ENCODE results near the gene TMEM145. TPM values are rescaled to one million over a fixed set of nuclear protein-coding genes. Genes with fewer than 3 reads are reported as not detected.

The TMEM145 gene
- total RNA-seq, 6 experiments from 2014 or later, result 0.10 to 0.16 (median 0.12) TPM; not detected in 3

DNA sequence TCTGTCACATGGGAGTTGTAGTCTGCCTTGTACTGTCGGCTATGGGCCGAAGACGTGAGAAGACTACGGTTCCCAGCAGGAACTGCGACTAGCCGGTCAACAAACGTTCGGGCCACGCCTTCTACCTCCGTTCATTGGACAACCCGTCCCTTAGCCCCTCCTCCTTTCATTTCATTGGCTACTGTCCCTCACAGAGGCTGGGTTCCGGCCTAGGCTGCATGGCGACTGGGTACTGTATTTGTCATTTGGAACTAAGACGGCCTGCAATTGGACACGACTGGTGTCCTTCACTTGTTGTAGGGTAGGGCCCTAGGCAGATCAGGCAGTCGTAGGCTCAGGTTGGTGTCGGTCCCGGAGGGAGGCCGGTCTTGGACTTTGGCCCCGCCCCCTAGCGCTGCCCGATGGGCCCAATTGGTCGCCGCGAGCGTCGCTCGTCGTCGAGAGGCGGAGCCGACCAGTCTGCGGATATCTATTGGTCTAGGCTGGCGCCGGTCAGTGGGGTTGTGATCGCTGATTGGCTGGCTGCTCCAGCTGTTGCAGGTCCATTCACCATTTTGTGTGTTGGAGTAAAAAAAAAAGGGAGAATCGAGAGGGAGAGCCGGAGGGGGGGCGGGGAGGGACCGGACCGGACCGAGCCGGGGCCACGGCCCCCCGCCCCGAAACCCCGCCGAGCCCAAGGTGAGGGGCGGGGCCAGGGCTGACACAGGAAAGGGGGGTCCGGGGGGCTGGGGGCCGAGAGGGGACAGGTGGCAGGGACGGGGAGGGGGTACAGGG, 44.2 kb upstream of the TMEM145 start, which contains the start of gene CIC:
Gene CIC (plus strand): TSS at position 549 of the 774 bp plus-strand sequence. CDS start 2,532 bp downstream, outside the sequence.
- H3K4me1 ChIP-seq, result peaks cover 0 to 11% (median 2%) of the 10 kb centered on the region in 4 donors
- peak; percentile 72 to 88 (median 82) for ATAC-seq
- peaks cover 0 to 16% (median 8%) of the 10 kb centered on the region in 4 donors for H3K36me3 ChIP-seq
- peak; percentile 100 for DNase-seq
- peak within 1 kb of the TSS; percentile 99 to 100 (median 100) for H3K27ac ChIP-seq
- H3K9me3 ChIP-seq, result no peaks in the 10 kb centered on the region
- H3K27me3 ChIP-seq, result no peaks in the 10 kb centered on the region
- 2% methylated on average over 33 of the region's 52 CpGs for WGBS (ENCODE audit: insufficient coverage, low coverage, low lambda C conversion rate, missing lambda C conversion rate)
- intact Hi-C loops (cut with DNase I), result no loop called here
- TF ChIP-seq, protein P1, sequence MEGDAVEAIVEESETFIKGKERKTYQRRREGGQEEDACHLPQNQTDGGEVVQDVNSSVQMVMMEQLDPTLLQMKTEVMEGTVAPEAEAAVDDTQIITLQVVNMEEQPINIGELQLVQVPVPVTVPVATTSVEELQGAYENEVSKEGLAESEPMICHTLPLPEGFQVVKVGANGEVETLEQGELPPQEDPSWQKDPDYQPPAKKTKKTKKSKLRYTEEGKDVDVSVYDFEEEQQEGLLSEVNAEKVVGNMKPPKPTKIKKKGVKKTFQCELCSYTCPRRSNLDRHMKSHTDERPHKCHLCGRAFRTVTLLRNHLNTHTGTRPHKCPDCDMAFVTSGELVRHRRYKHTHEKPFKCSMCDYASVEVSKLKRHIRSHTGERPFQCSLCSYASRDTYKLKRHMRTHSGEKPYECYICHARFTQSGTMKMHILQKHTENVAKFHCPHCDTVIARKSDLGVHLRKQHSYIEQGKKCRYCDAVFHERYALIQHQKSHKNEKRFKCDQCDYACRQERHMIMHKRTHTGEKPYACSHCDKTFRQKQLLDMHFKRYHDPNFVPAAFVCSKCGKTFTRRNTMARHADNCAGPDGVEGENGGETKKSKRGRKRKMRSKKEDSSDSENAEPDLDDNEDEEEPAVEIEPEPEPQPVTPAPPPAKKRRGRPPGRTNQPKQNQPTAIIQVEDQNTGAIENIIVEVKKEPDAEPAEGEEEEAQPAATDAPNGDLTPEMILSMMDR (IDR thresholded peaks at IDR 0.05), result no peak
- TF ChIP-seq POLR2A (IDR thresholded peaks at IDR 0.05), result no peak
- H3K4me3 ChIP-seq, result peak within 1 kb of the TSS; percentile 63 to 68 (median 66)

GRCh38 chr19:42269478-42270345, 43.4 kb upstream of the TMEM145 start:
- no peak for TF ChIP-seq POLR2A (IDR thresholded peaks at IDR 0.05)
- TF ChIP-seq, protein P1 (IDR thresholded peaks at IDR 0.05), result no peak
- Histone ChIP-seq H3K4me3 (peak overlapping the region; percentile 56 to 62 (median 60)), H3K27me3 (no peaks in the 10 kb centered on the region), H3K9me3 (no peaks in the 10 kb centered on the region), H3K4me1 (peaks cover 0 to 11% (median 4%) of the 10 kb centered on the region in 4 donors), H3K36me3 (peaks cover 0 to 24% (median 8%) of the 10 kb centered on the region in 4 donors), H3K27ac (peak overlapping the region; percentile 88 to 98 (median 89))
- intact Hi-C loops (cut with DNase I), result no loop called here
- ATAC-seq, result no peak
- 15% methylated on average over 7 of the region's 10 CpGs for WGBS (ENCODE audit: insufficient coverage, low coverage, low lambda C conversion rate, missing lambda C conversion rate)
- DNase-seq, result peak in 2 of 3 donors; percentile 44 to 60

- TF ChIP-seq, protein P1 (IDR thresholded peaks at IDR 0.05), result no peak
- peak; percentile 62 for TF ChIP-seq POLR2A (IDR thresholded peaks at IDR 0.05)
- Histone ChIP-seq H3K4me1 (peaks cover 0 to 16% (median 4%) of the 10 kb centered on the region in 4 donors), H3K27me3 (no peaks in the 10 kb centered on the region), H3K4me3 (peak overlapping the region; percentile 56 to 62 (median 60)), H3K36me3 (peaks cover 0 to 25% (median 8%) of the 10 kb centered on the region in 4 donors), H3K9me3 (no peaks in the 10 kb centered on the region), H3K27ac (peak overlapping the region; percentile 88 to 98 (median 89))
- DNase-seq (peak; percentile 77 to 84 (median 80)), ATAC-seq (peak; percentile 2 to 12 (median 9))
- 1% methylated on average over 10 of the region's 18 CpGs for WGBS (ENCODE audit: insufficient coverage, low coverage, low lambda C conversion rate, missing lambda C conversion rate)
- intact Hi-C loops (cut with DNase I), result no loop called here
Observed at GRCh38 chr19:42270346-42271044, 42.6 kb upstream of the TMEM145 start.

DNA sequence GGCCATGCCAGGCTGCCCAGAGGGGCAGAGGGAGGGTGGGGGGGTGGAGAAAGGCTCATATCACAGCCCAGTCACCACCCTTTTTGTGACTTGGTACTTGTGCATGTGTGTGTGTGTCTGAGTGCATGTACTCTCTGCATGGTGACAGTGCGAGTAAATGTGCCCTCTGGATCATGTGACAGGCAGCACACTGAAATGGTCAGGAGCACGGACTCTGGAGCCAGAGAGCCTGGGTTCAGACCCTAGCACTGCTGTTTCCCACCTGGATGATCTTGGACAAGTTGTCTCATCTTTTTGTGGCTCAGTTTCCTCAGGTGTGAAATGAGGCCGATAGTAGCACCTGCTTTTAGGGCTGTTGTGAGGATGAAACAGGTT, 42.1 kb upstream of the TMEM145 start:
- H3K4me1 ChIP-seq, result peaks cover 0 to 16% (median 4%) of the 10 kb centered on the region in 4 donors
- intact Hi-C loops (cut with DNase I), result no loop called here
- peaks cover 0 to 25% (median 8%) of the 10 kb centered on the region in 4 donors for H3K36me3 ChIP-seq
- H3K27me3 ChIP-seq, result no peaks in the 10 kb centered on the region
- ATAC-seq (peak in 2 of 4 donors; percentile 1), DNase-seq (peak in 2 of 3 donors; percentile 36 to 62)
- H3K9me3 ChIP-seq, result no peaks in the 10 kb centered on the region
- no peak for TF ChIP-seq POLR2A (IDR thresholded peaks at IDR 0.05)
- TF ChIP-seq, protein P1 (IDR thresholded peaks at IDR 0.05), result no peak
- peak overlapping the region; percentile 88 to 98 (median 89) for H3K27ac ChIP-seq
- peak overlapping the region; percentile 56 to 62 (median 60) for H3K4me3 ChIP-seq
- 19% methylated on average over 3 of the region's 3 CpGs for WGBS (ENCODE audit: insufficient coverage, low coverage, low lambda C conversion rate, missing lambda C conversion rate)
